ENCODE data around the gene TRAK2.
A peak's percentile ranks its signal among the peaks of the same experiment; 100 is the strongest.
"Not testable (repeated sequence)": the region's sequence is repeated elsewhere in the genome, so short reads cannot be mapped to it uniquely, and the experiment has no call there.

The TRAK2 gene

GRCh38 chr2:201451292-201452057 lies at the start of gene TRAK2, which contains the start of gene STRADB:
Gene TRAK2, minus strand, starts transcription at chr2:201451458. Its CDS starts 30,951 bp downstream, at chr2:201420507.
Gene STRADB, plus strand, starts transcription at chr2:201451740. Its CDS starts 3,101 bp downstream, at chr2:201454841.
- H3K36me3 ChIP-seq (replicated peaks): no peaks in the 10 kb centered on the region
- H3K4me3 ChIP-seq (ENCODE audit: low read depth, low read length): peak within 1 kb of the TSS; percentile 90
- H3K27me3 ChIP-seq (replicated peaks): no peaks in the 10 kb centered on the region
- peak; percentile 48 for TF ChIP-seq CTCF (IDR thresholded peaks at IDR 0.05; ENCODE audit: low read depth, low read length, missing control alignments)
- peak within 1 kb of the TSS; percentile 68 for H3K27ac ChIP-seq
- peak; percentile 92 for DNase-seq
- in situ Hi-C loops (cut with HindIII; ENCODE audit: low pct_ligation_motif_present, low sequenced_read_pairs): no loop called here

GRCh38 chr2:201500534-201500933 lies 49.3 kb upstream of the TRAK2 start:
- TF ChIP-seq CTCF (IDR thresholded peaks at IDR 0.05; ENCODE audit: low read depth, low read length, missing control alignments): no peak
- H3K27ac ChIP-seq: no peak overlapping the region
- H3K27me3 ChIP-seq (replicated peaks): no peaks in the 10 kb centered on the region
- in situ Hi-C loops (cut with HindIII; ENCODE audit: low pct_ligation_motif_present, low sequenced_read_pairs): no loop called here
- no peak overlapping the region for H3K4me3 ChIP-seq (ENCODE audit: low read depth, low read length)
- no peaks in the 10 kb centered on the region for H3K36me3 ChIP-seq (replicated peaks)
- DNase-seq: peak; percentile 48

- no peak for TF ChIP-seq CTCF (IDR thresholded peaks at IDR 0.05; ENCODE audit: low read depth, low read length, missing control alignments)
- no peak for DNase-seq
- Histone ChIP-seq H3K27me3 (replicated peaks) (no peaks in the 10 kb centered on the region), H3K27ac (no peak overlapping the region), H3K36me3 (replicated peaks) (no peaks in the 10 kb centered on the region), H3K4me3 (ENCODE audit: low read depth, low read length) (no peak overlapping the region)
- in situ Hi-C loops (cut with HindIII; ENCODE audit: low pct_ligation_motif_present, low sequenced_read_pairs): no loop called here
Measured at GRCh38 chr2:201496785-201497184, 45.5 kb upstream of the TRAK2 start.

- in situ Hi-C loops (cut with HindIII; ENCODE audit: low pct_ligation_motif_present, low sequenced_read_pairs): no loop called here
Measured at GRCh38 chr2:201490291-201490690, 39.0 kb upstream of the TRAK2 start.

GRCh38 chr2:201484805-201485204 lies 33.5 kb upstream of the TRAK2 start:
- DNase-seq: no peak
- Histone ChIP-seq H3K27ac (no peak overlapping the region), H3K4me3 (ENCODE audit: low read depth, low read length) (no peak overlapping the region), H3K27me3 (replicated peaks) (no peaks in the 10 kb centered on the region), H3K36me3 (replicated peaks) (peaks cover 2% of the 10 kb centered on the region)
- in situ Hi-C loops (cut with HindIII; ENCODE audit: low pct_ligation_motif_present, low sequenced_read_pairs): no loop called here
- no peak for TF ChIP-seq CTCF (IDR thresholded peaks at IDR 0.05; ENCODE audit: low read depth, low read length, missing control alignments)

More at GRCh38 chr2:201490291-201490690, 39.0 kb upstream of the TRAK2 start:
- no peak overlapping the region for H3K4me3 ChIP-seq (ENCODE audit: low read depth, low read length)
- TF ChIP-seq CTCF (IDR thresholded peaks at IDR 0.05; ENCODE audit: low read depth, low read length, missing control alignments): no peak
- no peak overlapping the region for H3K27ac ChIP-seq
- H3K27me3 ChIP-seq (replicated peaks): no peaks in the 10 kb centered on the region
- no peak for DNase-seq
- no peaks in the 10 kb centered on the region for H3K36me3 ChIP-seq (replicated peaks)

- H3K27me3 ChIP-seq (replicated peaks); in situ Hi-C loops (cut with HindIII; ENCODE audit: low pct_ligation_motif_present, low sequenced_read_pairs); H3K4me3 ChIP-seq (ENCODE audit: low read depth, low read length); DNase-seq; H3K36me3 ChIP-seq (replicated peaks); H3K27ac ChIP-seq: not testable (repeated sequence)
Measured at GRCh38 chr2:201483758-201484157, 32.5 kb upstream of the TRAK2 start.

All from brain microvascular endothelial cell (primary cell).